Ovary (tissue), 9 donors: ENCODE results near the gene TMEM59. TPM values are rescaled to one million over a fixed set of nuclear protein-coding genes. Genes with fewer than 3 reads are reported as not detected.
"Not testable (repeated sequence)": the region's sequence is repeated elsewhere in the genome, so short reads cannot be mapped to it uniquely, and the experiment has no call there.

Experiments
- DNase-seq, 5 donors: peaks; one replicate each; pipeline ENCODE4 v3.0.0-alpha.2; 2019 to 2020
- H3K27ac ChIP-seq, 2 donors: fragments of 200-600 bp; one replicate each; pipeline versions ENCODE4 v1.5.1 to v1.8.0; 2019 to 2022
- H3K27me3 ChIP-seq: fragments of 200-600 bp; one replicate; pipeline ENCODE4 v1.8.0; 2022
- H3K36me3 ChIP-seq: fragments of 200-600 bp; sonication (generic); one replicate; pipeline ENCODE4 v1.5.1; 2019
- H3K4me1 ChIP-seq: one replicate; pipeline ENCODE4 v1.8.1; 2013; ENCODE audit warnings: mild to moderate bottlenecking, moderate library complexity; ENCODE audit not compliant: insufficient read depth
- H3K4me3 ChIP-seq: fragments of 200-600 bp; sonication (generic); one replicate; pipeline ENCODE4 v1.5.1; 2017
- H3K9me3 ChIP-seq, 2 donors: fragments of 200-600 bp in 1 of 2; sonication (generic) in 1 of 2; one replicate each; pipeline versions ENCODE4 v1.5.1 to v1.8.1; 2013 to 2019; ENCODE audit warnings: mild to moderate bottlenecking in 1 of 2, moderate library complexity in 1 of 2
- EP300 ChIP-seq: sonication (generic); formaldehyde crosslinking; IDR thresholded peaks from one replicate; pipeline ENCODE4 v1.6.1; 2017; ENCODE audit warnings: antibody characterized with exemption
- POLR2A ChIP-seq: fragments of 450-650 bp; IDR thresholded peaks from one replicate; pipeline ENCODE4 v1.6.1; 2017; ENCODE audit warnings: antibody characterized with exemption, mild to moderate bottlenecking, moderate library complexity
- WGBS, 3 donors: extraction: QIAGEN DNeasy Blood & Tissue Kit in 1 of 3; methylation state at CpG; one replicate each; pipeline versions ENCODE4 v1.1.5 to v1.1.7; 2013 to 2017; 5-methylcytosine and 5-hydroxymethylcytosine counted together
- intact Hi-C, 4 donors: fragments of 100-400 bp; cut with DNase I; formaldehyde crosslinking; loops; one replicate each; pipeline versions ENCODE4 v1.11.0 to v1.15.1; 2022 to 2023
- polyA plus RNA-seq, 2 donors: library from polyadenylated mRNA; stranded (reverse); fragments of 200-250 nt in 1 of 2; fragments of 350-450 nt in 1 of 2; fragmentation: Illumina TruSeq in 1 of 2; extraction: RNeasy Lipid Tissue Mini Kit (QIAGEN cat#74804) in 1 of 2; gene quantifications; one replicate each; pipeline ENCODE4 v1.2.3, GENCODE V29; 2013 to 2014
- total RNA-seq, 7 donors: library from RNA; depleted of rRNA in 2 of 7; stranded (reverse); fragments of >200 nt in 2 of 7; fragmentation: NEBNext Ultra II Directional in 3 of 7; extraction: Animal tissue kit (Norgen Biotek cat#: 25700) in 3 of 7; gene quantifications; one replicate each; pipeline versions ENCODE4 v1.1.0 to v1.2.4, GENCODE V29; 2016 to 2023
- TF ChIP-seq, protein P1 (sequence below), 3 donors: fragments of 450-650 bp in 2 of 3; fragments of 200-600 bp in 1 of 3; IDR thresholded peaks; one replicate each; pipeline versions ENCODE4 v1.5.1 to v1.8.0; 2016 to 2022; ENCODE audit warnings: antibody characterized with exemption in 3 of 3, mild to moderate bottlenecking in 1 of 3
- donor health status: DM: no; HTN: no; CAD: no; lungs with moderate emphysema.
- donor health status: DM: no; HTN: no; CAD: no.
- donor health status: Bipolar disorder and iron deficiency.
- donor health status: DM: yes; HTN: yes; CAD: no.
- donor health status: DM: no; HTN: no; CAD: no.
- donor health status: DM: yes; HTN: yes; CAD: no.

Gene TMEM59
- total and polyA plus RNA-seq, 9 donors = 165 to 406 (median 268) TPM

DNA sequence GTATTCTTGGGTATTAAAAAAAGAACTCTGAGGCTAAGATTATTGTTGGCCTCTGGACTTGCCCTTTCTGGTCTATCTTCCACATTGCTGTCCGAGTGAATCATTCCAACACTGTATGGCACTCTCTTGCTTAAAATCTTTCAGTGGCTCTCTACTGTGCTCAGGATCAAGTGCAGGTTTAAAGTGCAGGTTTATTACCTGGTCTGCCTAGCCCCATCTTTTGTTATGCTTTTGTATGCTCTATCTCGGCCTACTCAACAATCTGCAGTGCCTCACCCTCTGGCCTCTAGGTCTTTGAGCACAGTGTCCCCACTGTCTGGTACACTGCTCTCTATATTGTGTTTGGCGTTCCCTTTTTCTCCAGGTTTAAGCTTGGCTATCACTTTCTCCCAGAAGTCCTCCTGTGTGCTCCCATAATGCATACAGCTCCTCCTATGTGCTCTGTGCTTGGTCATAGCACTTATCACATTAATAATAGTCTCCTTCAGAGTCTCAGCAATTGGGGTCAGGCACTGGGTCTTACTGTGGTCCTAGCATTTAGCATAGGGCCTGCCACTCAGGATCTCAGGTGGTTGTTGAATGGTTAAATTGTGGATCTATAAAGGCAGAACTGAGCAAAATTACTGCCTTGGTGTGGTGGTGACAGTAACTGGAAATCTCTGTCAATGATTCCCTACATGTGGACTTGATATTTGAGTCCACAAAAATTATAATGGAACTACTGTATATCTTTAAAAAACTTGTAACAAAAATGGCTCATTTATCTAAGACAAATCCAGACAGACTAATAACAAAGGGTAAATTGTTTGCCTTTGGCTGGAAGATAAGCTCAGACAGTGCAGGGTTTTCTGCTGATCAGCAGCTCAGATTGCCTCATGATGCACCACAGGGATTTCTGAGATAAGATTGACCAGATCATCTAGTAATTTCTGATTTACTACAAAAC lies 24.4 kb downstream of the TMEM59 start:
- Histone ChIP-seq H3K4me1 (no peaks in the 10 kb centered on the region), H3K27me3 (no peaks in the 10 kb centered on the region), H3K4me3 (no peak overlapping the region), H3K27ac (no peak overlapping the region), H3K36me3 (no peaks in the 10 kb centered on the region), H3K9me3 (no peaks in the 10 kb centered on the region)
- no peak for DNase-seq
- intact Hi-C loops = no loop called here
- 78 to 86% (median 85%) methylated on average over 3 of the region's 3 CpGs for WGBS, 3 donors
- TF ChIP-seq POLR2A = no peak
- TF ChIP-seq, protein P1, sequence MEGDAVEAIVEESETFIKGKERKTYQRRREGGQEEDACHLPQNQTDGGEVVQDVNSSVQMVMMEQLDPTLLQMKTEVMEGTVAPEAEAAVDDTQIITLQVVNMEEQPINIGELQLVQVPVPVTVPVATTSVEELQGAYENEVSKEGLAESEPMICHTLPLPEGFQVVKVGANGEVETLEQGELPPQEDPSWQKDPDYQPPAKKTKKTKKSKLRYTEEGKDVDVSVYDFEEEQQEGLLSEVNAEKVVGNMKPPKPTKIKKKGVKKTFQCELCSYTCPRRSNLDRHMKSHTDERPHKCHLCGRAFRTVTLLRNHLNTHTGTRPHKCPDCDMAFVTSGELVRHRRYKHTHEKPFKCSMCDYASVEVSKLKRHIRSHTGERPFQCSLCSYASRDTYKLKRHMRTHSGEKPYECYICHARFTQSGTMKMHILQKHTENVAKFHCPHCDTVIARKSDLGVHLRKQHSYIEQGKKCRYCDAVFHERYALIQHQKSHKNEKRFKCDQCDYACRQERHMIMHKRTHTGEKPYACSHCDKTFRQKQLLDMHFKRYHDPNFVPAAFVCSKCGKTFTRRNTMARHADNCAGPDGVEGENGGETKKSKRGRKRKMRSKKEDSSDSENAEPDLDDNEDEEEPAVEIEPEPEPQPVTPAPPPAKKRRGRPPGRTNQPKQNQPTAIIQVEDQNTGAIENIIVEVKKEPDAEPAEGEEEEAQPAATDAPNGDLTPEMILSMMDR (IDR thresholded peaks at IDR 0.05) = no peak
- TF ChIP-seq EP300 = no peak

DNA sequence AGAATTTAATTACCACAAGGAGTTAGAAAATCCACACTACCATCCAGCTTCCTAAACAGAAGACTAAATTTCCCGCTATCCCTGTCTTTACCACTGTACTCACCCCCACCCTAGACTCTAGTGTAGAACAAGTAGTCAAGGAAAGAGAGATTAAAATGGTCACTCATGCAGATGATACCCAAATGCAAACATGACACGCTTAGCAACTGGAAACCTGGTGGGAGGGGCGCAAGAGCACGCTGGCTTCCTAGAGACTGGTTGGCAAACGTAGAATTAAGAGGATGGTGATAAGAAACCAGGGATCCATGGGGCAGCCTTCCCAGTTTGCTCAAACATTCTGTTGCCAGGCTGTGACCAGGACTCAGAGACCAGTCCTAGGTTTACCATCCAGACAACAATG lies 25.2 kb downstream of the TMEM59 start:
- Histone ChIP-seq H3K4me1 (no peaks in the 10 kb centered on the region), H3K27ac (no peak overlapping the region), H3K4me3 (no peak overlapping the region), H3K9me3 (no peaks in the 10 kb centered on the region), H3K36me3 (no peaks in the 10 kb centered on the region), H3K27me3 (no peaks in the 10 kb centered on the region)
- DNase-seq = no peak
- TF ChIP-seq, protein P1 (IDR thresholded peaks at IDR 0.05) = no peak
- TF ChIP-seq EP300 (no peak), POLR2A (no peak)
- intact Hi-C loops = no loop called here
- 80 to 83% (median 83%) methylated on average over 5 of the region's 5 CpGs for WGBS, 3 donors

GRCh38 chr1:54024811-54025210 lies 28.2 kb downstream of the TMEM59 start:
- 89 to 97% (median 93%) methylated on average over 1 of the region's 1 CpG for WGBS, 3 donors
- H3K4me1 ChIP-seq, H3K9me3 ChIP-seq, H3K4me3 ChIP-seq, intact Hi-C loops, DNase-seq, H3K27ac ChIP-seq, H3K27me3 ChIP-seq, H3K36me3 ChIP-seq: not testable (repeated sequence)

- WGBS, 3 donors = 68 to 75% (median 72%) methylated on average over 2 of the region's 2 CpGs
- intact Hi-C loops = no loop called here
Measured at GRCh38 chr1:54024358-54024757, 28.6 kb downstream of the TMEM59 start.

GRCh38 chr1:54019562-54020176 lies 33.3 kb downstream of the TMEM59 start:
- WGBS, 3 donors = 85 to 89% (median 87%) methylated on average over 10 of the region's 10 CpGs
- H3K4me1 ChIP-seq, DNase-seq, H3K36me3 ChIP-seq, H3K27me3 ChIP-seq, intact Hi-C loops, H3K4me3 ChIP-seq, H3K9me3 ChIP-seq, H3K27ac ChIP-seq: not testable (repeated sequence)

More at GRCh38 chr1:54024358-54024757, 28.6 kb downstream of the TMEM59 start:
- DNase-seq = no peak
- H3K27me3 ChIP-seq = no peaks in the 10 kb centered on the region
- H3K9me3 ChIP-seq = no peaks in the 10 kb centered on the region
- no peaks in the 10 kb centered on the region for H3K4me1 ChIP-seq
- no peak overlapping the region for H3K27ac ChIP-seq
- TF ChIP-seq, protein P1 (IDR thresholded peaks at IDR 0.05) = no peak
- TF ChIP-seq EP300 = no peak
- no peak for TF ChIP-seq POLR2A
- no peaks in the 10 kb centered on the region for H3K36me3 ChIP-seq
- no peak overlapping the region for H3K4me3 ChIP-seq
